ENCODE results near the gene WWOX.

- TF ChIP-seq CTCF (conservative IDR thresholded peaks at IDR 0.05; ENCODE audit: low read depth, low read length) (no peak), EZH2 (IDR thresholded peaks at IDR 0.05; ENCODE audit: borderline replicate concordance, low read depth, low read length, poor library complexity, severe bottlenecking) (no peak)
These were observed 871.2 kb downstream of the WWOX start for GRCh38 chr16:78970650-78971049.

Measured in A673 (cell line).